HepG2 (cell line): ENCODE results near the gene XKR7. TPM values are rescaled to one million over a fixed set of nuclear protein-coding genes. Genes with fewer than 3 reads are reported as not detected.

Experiments used
- ATAC-seq: fragments of 200-7000 bp; cut with Tn5 transposase; 3 replicates; pipeline ENCODE4 v1.9.1; 2020; ENCODE audit warnings: mild to moderate bottlenecking, moderate library complexity
- BruUV-seq: library from RNA; stranded (reverse); fragments of 400-500 nt; replicated peaks from 2 replicates; lab custom pipeline; 2021; lab: Mats Ljungman, UMichigan
- CTCF ChIA-PET: fragments of 300-600 bp; formaldehyde crosslinking; extraction: SDS; loops from one replicate; lab custom pipeline; 2021; ENCODE audit warnings: low total read pairs, inconsistent platforms, low intra/inter-chr PET ratio; lab: Yijun Ruan, JAX
- POLR2A ChIA-PET: fragments of 350-600 bp; sonication (Branson Sonifier 250); formaldehyde crosslinking; loops from one replicate; lab custom pipeline; 2020; ENCODE audit warnings: antibody characterized with exemption, inconsistent platforms; lab: Yijun Ruan, JAX
- DNase-seq: peaks from one replicate; pipeline ENCODE4 v3.0.0-alpha.2; 2015; ENCODE audit warnings: low spot score
- FAIRE-seq: peaks from 3 replicates; lab custom pipeline; 2011; peaks lifted over from hg19 to GRCh38; lab: Jason Lieb, UNC
- H2AFZ ChIP-seq: one replicate; pipeline ENCODE4 v1.6.1; 2011; ENCODE audit warnings: low read length, inconsistent platforms
- H3K27ac ChIP-seq: fragments of 300-600 bp; 3 replicates; pipeline ENCODE4 v1.8.0; 2011; ENCODE audit warnings: mixed run types, mild to moderate bottlenecking, mixed read lengths, low read length, inconsistent platforms; ENCODE audit not compliant: insufficient read depth; ENCODE audit errors: extremely low read length
- H3K27me3 ChIP-seq, 2 experiments: fragments of 200-600 bp in 1 of 2; 2 replicates in 1 of 2; 3 replicates in 1 of 2; pipeline versions ENCODE4 v1.6.0 to v1.8.0; 2011; ENCODE audit warnings: low read length in 2 of 2, mild to moderate bottlenecking in 2 of 2, moderate library complexity in 2 of 2, inconsistent platforms in 1 of 2; ENCODE audit not compliant: insufficient read depth in 2 of 2, control insufficient read depth in 1 of 2
- H3K36me3 ChIP-seq, 2 experiments: fragments of 200-600 bp in 1 of 2; replicated peaks in 1 of 2; 2 replicates in 1 of 2; 3 replicates in 1 of 2; pipeline versions ENCODE4 v1.5.1 to v1.8.0; 2011; ENCODE audit warnings: low read length in 2 of 2, inconsistent platforms in 1 of 2; ENCODE audit not compliant: insufficient read depth in 2 of 2, control insufficient read depth in 1 of 2
- H3K4me1 ChIP-seq: 2 replicates; pipeline ENCODE4 v1.5.1; 2012; ENCODE audit warnings: low read length, inconsistent platforms; ENCODE audit not compliant: insufficient read depth
- H3K4me2 ChIP-seq: 2 replicates; pipeline ENCODE4 v1.6.0; 2011; ENCODE audit warnings: low read depth, low read length, inconsistent platforms
- H3K4me3 ChIP-seq, 3 experiments: fragments of 200-600 bp in 1 of 3; sonication (generic), shearing (Covaris generic) in 1 of 3; replicated peaks in 1 of 3; 2 replicates each; pipeline ENCODE4 v1.5.1; 2011 to 2016; ENCODE audit warnings: low read length in 3 of 3, inconsistent platforms in 2 of 3, low read depth in 2 of 3, mild to moderate bottlenecking in 2 of 3, control low read depth in 1 of 3, mixed read lengths in 1 of 3; ENCODE audit not compliant: insufficient read depth in 1 of 3
- H3K79me2 ChIP-seq: one replicate; pipeline ENCODE4 v1.6.1; 2011; ENCODE audit warnings: low read length, inconsistent platforms; ENCODE audit not compliant: insufficient read depth
- H3K9ac ChIP-seq: 2 replicates; pipeline ENCODE4 v1.6.0; 2011; ENCODE audit warnings: mild to moderate bottlenecking, low read depth, low read length, inconsistent platforms; ENCODE audit not compliant: insufficient read depth
- H3K9me3 ChIP-seq: 2 replicates; pipeline ENCODE4 v1.5.1; 2012; ENCODE audit warnings: mild to moderate bottlenecking, low read length
- H4K20me1 ChIP-seq: 2 replicates; pipeline ENCODE4 v1.6.0; 2011; ENCODE audit warnings: inconsistent platforms, mild to moderate bottlenecking, low read length, moderate library complexity; ENCODE audit not compliant: insufficient read depth
- ARID5B ChIP-seq: IDR thresholded peaks from 2 replicates; pipeline ENCODE4 v1.4.0; 2020; ENCODE audit warnings: mild to moderate bottlenecking, missing genetic modification reagents
- HDAC6 ChIP-seq: fragments of 200-600 bp; sonication (generic); IDR thresholded peaks from 2 replicates; pipeline ENCODE4 v1.7.0; 2017; ENCODE audit warnings: mild to moderate bottlenecking, antibody characterized with exemption, low read length, low read depth
- KDM3A ChIP-seq: IDR thresholded peaks from 2 replicates; pipeline ENCODE4 v1.6.1; 2018; ENCODE audit warnings: low read depth, missing compliant biosample characterization
- RAD21 ChIP-seq: fragments of 450-650 bp; formaldehyde crosslinking; IDR thresholded peaks from 2 replicates; pipeline ENCODE4 v1.5.0; 2020; ENCODE audit warnings: mild to moderate bottlenecking
- ZNF234 ChIP-seq: sonication (generic); formaldehyde crosslinking; conservative IDR thresholded peaks from 2 replicates; pipeline ENCODE4 v1.5.1; 2020; ENCODE audit warnings: mild to moderate bottlenecking, missing genetic modification reagents
- ZNF646 ChIP-seq: sonication (generic); formaldehyde crosslinking; IDR thresholded peaks from 2 replicates; pipeline ENCODE4 v1.9.0; 2021; ENCODE audit warnings: mild to moderate bottlenecking, missing genetic modification reagents
- ZNF710 ChIP-seq: sonication (generic); formaldehyde crosslinking; IDR thresholded peaks from 2 replicates; pipeline ENCODE4 v1.5.0; 2020; ENCODE audit warnings: mild to moderate bottlenecking, missing genetic modification reagents, borderline replicate concordance
- WGBS: methylation state at CpG from one replicate; pipeline ENCODE4 v1.1.6; 2017; ENCODE audit warnings: low lambda C conversion rate; 5-methylcytosine and 5-hydroxymethylcytosine counted together
- in situ Hi-C: cut with HindIII; loops from 2 replicates; pipeline ENCODE4 v1.10.0; 2017; ENCODE audit warnings: low pct_unique_long_range_greater_than_20kb; ENCODE audit not compliant: extremely low pct_ligation_motif_present
- intact Hi-C: fragments of 100-400 bp; cut with micrococcal nuclease; formaldehyde crosslinking; loops from one replicate; pipeline ENCODE4 v1.10.0; 2022; ENCODE audit not compliant: unreplicated experiment
- polyA plus RNA-seq, 8 experiments: library from polyadenylated mRNA; depleted of rRNA in 3 of 8; stranded (reverse) in 7 of 8; unstranded in 1 of 8; fragments of >200 nt; fragmentation: Illumina TruSeq in 4 of 8; extraction: Trizol in 4 of 8; gene quantifications; 2 replicates each; pipeline versions ENCODE4 v1.2.1 to v1.2.3, GENCODE V29; 2011 to 2016; ENCODE audit warnings: low read depth in 4 of 8, missing spikeins in 1 of 8, mixed read lengths in 1 of 8; ENCODE audit not compliant: insufficient read depth in 1 of 8
- total RNA-seq, 5 experiments: library from RNA; depleted of rRNA; stranded (reverse); fragments of >200 nt; fragmentation: Illumina TruSeq; extraction: Trizol; gene quantifications; 2 replicates each; pipeline ENCODE4 v1.2.3, GENCODE V29; 2016; ENCODE audit warnings: low read depth in 1 of 5
- TF ChIP-seq, protein P1 (sequence below): sonication (generic); formaldehyde crosslinking; IDR thresholded peaks from 2 replicates; pipeline ENCODE4 v1.4.0; 2020; ENCODE audit warnings: missing genetic modification reagents

The XKR7 gene
- total and polyA plus RNA-seq, 2 of the 13 experiments (the other 11 are each of a cell fraction or from before 2014, with no cell fraction given), result not detected

DNA sequence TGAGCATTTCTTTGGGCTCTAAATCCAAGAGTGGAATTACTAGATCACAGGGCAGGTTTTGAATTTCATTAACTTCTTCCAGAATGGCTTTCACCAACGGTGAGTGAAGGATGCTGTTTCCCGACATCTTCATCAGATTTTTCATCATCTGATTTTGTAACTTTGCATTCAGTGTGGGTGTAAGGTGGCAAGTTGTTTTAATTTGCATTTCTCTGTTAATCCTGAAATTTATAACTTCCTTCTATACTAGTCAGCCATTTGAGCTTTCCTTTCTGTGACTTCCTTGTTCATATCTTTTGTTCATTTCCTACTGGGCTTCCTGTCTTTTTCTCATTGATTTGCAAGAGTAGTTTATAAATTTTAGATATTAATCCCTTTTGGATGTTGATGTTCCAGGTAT is 65.4 kb downstream of the XKR7 start:
- Histone ChIP-seq H3K79me2 (no peaks in the 10 kb centered on the region), H3K9me3 (no peaks in the 10 kb centered on the region), H3K4me1 (peaks cover 17% of the 10 kb centered on the region), H3K27ac (no peak overlapping the region), H3K4me2 (no peak overlapping the region), H4K20me1 (no peaks in the 10 kb centered on the region), H3K27me3 (peaks cover 1 to 41% of the 10 kb centered on the region in 2 experiments; a peak in 4 of 5 replicates), H3K4me3 (no peak overlapping the region), H3K9ac (no peak overlapping the region), H2AFZ (no peak overlapping the region), H3K36me3 (no peaks in the 10 kb centered on the region)
- in situ Hi-C loops, result loop anchor here (5.0 kb wide), 1 partner anchor 211 kb away; no protein-coding TSS in a partner anchor
- ATAC-seq (no peak), DNase-seq (no peak), FAIRE-seq (no peak)
- WGBS, result 7% methylated on average over 2 of the region's 2 CpGs
- no TSS peak for BruUV-seq
- ChIA-PET CTCF (no interaction called here), POLR2A (no interaction called here)
- TF ChIP-seq ZNF646 (CRISPR knock-in tag) (no peak), ZNF234 (CRISPR knock-in tag) (no peak), KDM3A (no peak), RAD21 (no peak), ZNF710 (CRISPR knock-in tag) (no peak), HDAC6 (no peak), ARID5B (CRISPR knock-in tag) (no peak)
- TF ChIP-seq, protein P1, sequence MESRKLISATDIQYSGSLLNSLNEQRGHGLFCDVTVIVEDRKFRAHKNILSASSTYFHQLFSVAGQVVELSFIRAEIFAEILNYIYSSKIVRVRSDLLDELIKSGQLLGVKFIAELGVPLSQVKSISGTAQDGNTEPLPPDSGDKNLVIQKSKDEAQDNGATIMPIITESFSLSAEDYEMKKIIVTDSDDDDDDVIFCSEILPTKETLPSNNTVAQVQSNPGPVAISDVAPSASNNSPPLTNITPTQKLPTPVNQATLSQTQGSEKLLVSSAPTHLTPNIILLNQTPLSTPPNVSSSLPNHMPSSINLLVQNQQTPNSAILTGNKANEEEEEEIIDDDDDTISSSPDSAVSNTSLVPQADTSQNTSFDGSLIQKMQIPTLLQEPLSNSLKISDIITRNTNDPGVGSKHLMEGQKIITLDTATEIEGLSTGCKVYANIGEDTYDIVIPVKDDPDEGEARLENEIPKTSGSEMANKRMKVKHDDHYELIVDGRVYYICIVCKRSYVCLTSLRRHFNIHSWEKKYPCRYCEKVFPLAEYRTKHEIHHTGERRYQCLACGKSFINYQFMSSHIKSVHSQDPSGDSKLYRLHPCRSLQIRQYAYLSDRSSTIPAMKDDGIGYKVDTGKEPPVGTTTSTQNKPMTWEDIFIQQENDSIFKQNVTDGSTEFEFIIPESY, result no peak
- intact Hi-C loops, result loop anchor here (5.0 kb wide), 2 partner anchors 59 to 81 kb away; partner anchors contain the start of gene PDRG1
